ENCODE measurements around the gene FMOD. TPM values are rescaled to one million over a fixed set of nuclear protein-coding genes. Genes with fewer than 3 reads are reported as not detected.

The FMOD gene
- total and polyA plus RNA-seq, 4 donors: 159 to 353 (median 190) TPM

DNA sequence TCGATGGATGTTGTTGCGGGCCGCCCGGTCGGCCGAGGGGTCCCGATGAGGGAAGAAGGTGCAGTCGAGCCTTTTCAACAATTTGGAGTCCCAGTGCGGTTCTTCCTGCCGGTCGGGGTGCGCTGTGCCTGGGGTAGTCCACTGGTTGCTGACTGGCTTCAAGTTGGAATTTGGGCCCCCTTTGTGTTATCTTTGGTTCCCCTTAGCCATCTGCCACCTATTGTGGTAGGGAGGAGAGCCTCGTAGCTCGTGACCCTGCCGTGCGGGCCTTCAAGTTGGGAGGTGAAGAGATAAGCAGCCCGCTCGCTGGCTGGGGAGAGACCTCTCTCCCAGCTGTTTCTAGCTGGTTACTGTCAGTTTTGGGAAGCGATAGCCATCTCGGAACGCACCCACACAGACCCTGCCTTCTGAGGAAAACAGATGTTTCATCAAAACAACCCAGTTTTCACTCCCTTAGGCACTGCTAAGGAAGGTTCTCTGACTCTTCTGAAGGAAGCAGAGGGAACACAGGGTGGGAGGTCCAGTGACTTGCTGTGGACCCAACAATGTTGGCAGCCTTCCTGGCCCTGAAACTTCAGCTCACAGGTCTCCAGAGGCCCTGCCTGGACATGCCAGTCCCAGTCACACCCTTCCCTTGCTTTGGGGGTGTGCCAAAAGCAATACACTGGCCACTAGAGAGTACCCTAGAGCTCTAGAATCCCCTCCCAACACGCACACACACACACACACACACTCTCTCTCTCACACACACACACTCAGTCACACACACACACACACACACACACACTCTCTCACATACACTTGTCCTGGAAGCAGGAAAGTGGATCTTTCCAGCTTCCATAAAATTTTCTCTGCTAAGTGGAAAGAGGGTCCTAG, 44.6 kb downstream of the FMOD start:
- Histone ChIP-seq H3K27ac (ENCODE audit: low read depth in 1 of 2, low read length in 2 of 2) (peak overlapping the region; percentile 86 to 98), H3K4me3 (ENCODE audit: low read length in 2 of 2) (peak overlapping the region; percentile 66 to 81), H3K9me3 (ENCODE audit: control insufficient read depth, low read length) (no peaks in the 10 kb centered on the region), H3K4me1 (ENCODE audit: control insufficient read depth in 1 of 2, insufficient read depth in 2 of 2, low read length in 2 of 2) (peaks cover 0 to 3% of the 10 kb centered on the region in 2 donors), H3K27me3 (ENCODE audit: control insufficient read depth in 1 of 2, insufficient read depth in 2 of 2, low read length in 1 of 2) (no peaks in the 10 kb centered on the region), H3K36me3 (ENCODE audit: control insufficient read depth in 1 of 2, insufficient read depth in 2 of 2, low read length in 1 of 2) (peaks cover 0 to 2% of the 10 kb centered on the region in 2 donors)
- peak; percentile 68 for ATAC-seq (ENCODE audit: low FRiP score)
- peak; percentile 92 for DNase-seq
- 0 to 1% methylated on average over 22 of the region's 22 CpGs for WGBS, 2 donors
- intact Hi-C loops (cut with DNase I): loop anchor here (2.0 to 5.0 kb wide), 2 partner anchors 28 to 34 kb away; no protein-coding TSS in a partner anchor

- peak; percentile 65 for ATAC-seq (ENCODE audit: low FRiP score)
- peaks cover 0 to 3% of the 10 kb centered on the region in 2 donors for H3K4me1 ChIP-seq (ENCODE audit: control insufficient read depth in 1 of 2, insufficient read depth in 2 of 2, low read length in 2 of 2)
- no peak for DNase-seq
- no peaks in the 10 kb centered on the region for H3K9me3 ChIP-seq (ENCODE audit: control insufficient read depth, low read length)
- intact Hi-C loops (cut with DNase I): loop anchor here (2.0 to 5.0 kb wide), 2 partner anchors 27 to 33 kb away; no protein-coding TSS in a partner anchor
- no peaks in the 10 kb centered on the region for H3K27me3 ChIP-seq (ENCODE audit: control insufficient read depth in 1 of 2, insufficient read depth in 2 of 2, low read length in 1 of 2)
- peak overlapping the region; percentile 66 to 81 for H3K4me3 ChIP-seq (ENCODE audit: low read length in 2 of 2)
- H3K27ac ChIP-seq (ENCODE audit: low read depth in 1 of 2, low read length in 2 of 2): peak overlapping the region; percentile 86 to 98
- H3K36me3 ChIP-seq (ENCODE audit: control insufficient read depth in 1 of 2, insufficient read depth in 2 of 2, low read length in 1 of 2): peaks cover 0 to 2% of the 10 kb centered on the region in 2 donors
- 0% methylated on average over 21 of the region's 21 CpGs for WGBS, 2 donors
These were observed 45.2 kb downstream of the FMOD start for GRCh38 chr1:203305809-203306088.

- Histone ChIP-seq H3K9me3 (ENCODE audit: control insufficient read depth, low read length) (no peaks in the 10 kb centered on the region), H3K27me3 (ENCODE audit: control insufficient read depth in 1 of 2, insufficient read depth in 2 of 2, low read length in 1 of 2) (no peaks in the 10 kb centered on the region), H3K27ac (ENCODE audit: low read depth in 1 of 2, low read length in 2 of 2) (peak within 1 kb of the TSS; percentile 86 to 98), H3K4me3 (ENCODE audit: low read length in 2 of 2) (peak within 1 kb of the TSS; percentile 66 to 81), H3K4me1 (ENCODE audit: control insufficient read depth in 1 of 2, insufficient read depth in 2 of 2, low read length in 2 of 2) (peaks cover 0 to 3% of the 10 kb centered on the region in 2 donors), H3K36me3 (ENCODE audit: control insufficient read depth in 1 of 2, insufficient read depth in 2 of 2, low read length in 1 of 2) (no peaks in the 10 kb centered on the region)
- intact Hi-C loops (cut with DNase I): loop anchor here in 1 of 2 donors (5.0 kb wide), 1 partner anchor 33 kb away; no protein-coding TSS in a partner anchor
- DNase-seq (peak; percentile 96 to 98), ATAC-seq (ENCODE audit: low FRiP score) (peak; percentile 95)
- WGBS, 2 donors: 3 to 5% methylated on average over 62 to 79 of the region's 79 CpGs
These were observed 45.8 kb downstream of the FMOD start, which contains the start of gene BTG2 for GRCh38 chr1:203304919-203305808. TSS of gene BTG2 (plus strand) at chr1:203305519. CDS start at chr1:203305607, 88 bp downstream.

GRCh38 chr1:203304391-203304918, 46.5 kb downstream of the FMOD start:
- Histone ChIP-seq H3K9me3 (ENCODE audit: control insufficient read depth, low read length) (no peaks in the 10 kb centered on the region), H3K4me1 (ENCODE audit: control insufficient read depth in 1 of 2, insufficient read depth in 2 of 2, low read length in 2 of 2) (peaks cover 0 to 3% of the 10 kb centered on the region in 2 donors), H3K27me3 (ENCODE audit: control insufficient read depth in 1 of 2, insufficient read depth in 2 of 2, low read length in 1 of 2) (no peaks in the 10 kb centered on the region), H3K36me3 (ENCODE audit: control insufficient read depth in 1 of 2, insufficient read depth in 2 of 2, low read length in 1 of 2) (no peaks in the 10 kb centered on the region), H3K27ac (ENCODE audit: low read depth in 1 of 2, low read length in 2 of 2) (peak overlapping the region in 1 of 2 donors; percentile 95), H3K4me3 (ENCODE audit: low read length in 2 of 2) (no peak overlapping the region)
- 88 to 94% methylated on average over 9 of the region's 9 CpGs for WGBS, 2 donors
- intact Hi-C loops (cut with DNase I): no loop called here
- DNase-seq (peak in 1 of 2 donors; percentile 72), ATAC-seq (ENCODE audit: low FRiP score) (no peak)

GRCh38 chr1:203302894-203303293, 48.0 kb downstream of the FMOD start:
- intact Hi-C loops (cut with DNase I): no loop called here
- no peaks in the 10 kb centered on the region for H3K36me3 ChIP-seq (ENCODE audit: control insufficient read depth in 1 of 2, insufficient read depth in 2 of 2, low read length in 1 of 2)
- no peak overlapping the region for H3K4me3 ChIP-seq (ENCODE audit: low read length in 2 of 2)
- 86 to 96% methylated on average over 3 of the region's 3 CpGs for WGBS, 2 donors
- no peak overlapping the region for H3K27ac ChIP-seq (ENCODE audit: low read depth in 1 of 2, low read length in 2 of 2)
- ATAC-seq (ENCODE audit: low FRiP score): no peak
- DNase-seq: no peak
- no peaks in the 10 kb centered on the region for H3K27me3 ChIP-seq (ENCODE audit: control insufficient read depth in 1 of 2, insufficient read depth in 2 of 2, low read length in 1 of 2)
- H3K4me1 ChIP-seq (ENCODE audit: control insufficient read depth in 1 of 2, insufficient read depth in 2 of 2, low read length in 2 of 2): no peaks in the 10 kb centered on the region
- H3K9me3 ChIP-seq (ENCODE audit: control insufficient read depth, low read length): no peaks in the 10 kb centered on the region

GRCh38 chr1:203302456-203302855, 48.5 kb downstream of the FMOD start:
- ATAC-seq (ENCODE audit: low FRiP score): no peak
- no peaks in the 10 kb centered on the region for H3K9me3 ChIP-seq (ENCODE audit: control insufficient read depth, low read length)
- H3K27me3 ChIP-seq (ENCODE audit: control insufficient read depth in 1 of 2, insufficient read depth in 2 of 2, low read length in 1 of 2): no peaks in the 10 kb centered on the region
- no peaks in the 10 kb centered on the region for H3K36me3 ChIP-seq (ENCODE audit: control insufficient read depth in 1 of 2, insufficient read depth in 2 of 2, low read length in 1 of 2)
- peak in 1 of 2 donors; percentile 59 for DNase-seq
- H3K4me3 ChIP-seq (ENCODE audit: low read length in 2 of 2): no peak overlapping the region
- intact Hi-C loops (cut with DNase I): no loop called here
- no peak overlapping the region for H3K27ac ChIP-seq (ENCODE audit: low read depth in 1 of 2, low read length in 2 of 2)
- H3K4me1 ChIP-seq (ENCODE audit: control insufficient read depth in 1 of 2, insufficient read depth in 2 of 2, low read length in 2 of 2): no peaks in the 10 kb centered on the region
- 93% methylated on average over 5 to 7 of the region's 7 CpGs for WGBS, 2 donors

- no peaks in the 10 kb centered on the region for H3K4me1 ChIP-seq (ENCODE audit: control insufficient read depth in 1 of 2, insufficient read depth in 2 of 2, low read length in 2 of 2)
- DNase-seq (no peak), ATAC-seq (ENCODE audit: low FRiP score) (no peak)
- H3K36me3 ChIP-seq (ENCODE audit: control insufficient read depth in 1 of 2, insufficient read depth in 2 of 2, low read length in 1 of 2): no peaks in the 10 kb centered on the region
- H3K9me3 ChIP-seq (ENCODE audit: control insufficient read depth, low read length): no peaks in the 10 kb centered on the region
- no peak overlapping the region for H3K27ac ChIP-seq (ENCODE audit: low read depth in 1 of 2, low read length in 2 of 2)
- intact Hi-C loops (cut with DNase I): no loop called here
- H3K4me3 ChIP-seq (ENCODE audit: low read length in 2 of 2): no peak overlapping the region
- H3K27me3 ChIP-seq (ENCODE audit: control insufficient read depth in 1 of 2, insufficient read depth in 2 of 2, low read length in 1 of 2): no peaks in the 10 kb centered on the region
These were observed 49.6 kb downstream of the FMOD start for GRCh38 chr1:203301331-203301668.

DNA sequence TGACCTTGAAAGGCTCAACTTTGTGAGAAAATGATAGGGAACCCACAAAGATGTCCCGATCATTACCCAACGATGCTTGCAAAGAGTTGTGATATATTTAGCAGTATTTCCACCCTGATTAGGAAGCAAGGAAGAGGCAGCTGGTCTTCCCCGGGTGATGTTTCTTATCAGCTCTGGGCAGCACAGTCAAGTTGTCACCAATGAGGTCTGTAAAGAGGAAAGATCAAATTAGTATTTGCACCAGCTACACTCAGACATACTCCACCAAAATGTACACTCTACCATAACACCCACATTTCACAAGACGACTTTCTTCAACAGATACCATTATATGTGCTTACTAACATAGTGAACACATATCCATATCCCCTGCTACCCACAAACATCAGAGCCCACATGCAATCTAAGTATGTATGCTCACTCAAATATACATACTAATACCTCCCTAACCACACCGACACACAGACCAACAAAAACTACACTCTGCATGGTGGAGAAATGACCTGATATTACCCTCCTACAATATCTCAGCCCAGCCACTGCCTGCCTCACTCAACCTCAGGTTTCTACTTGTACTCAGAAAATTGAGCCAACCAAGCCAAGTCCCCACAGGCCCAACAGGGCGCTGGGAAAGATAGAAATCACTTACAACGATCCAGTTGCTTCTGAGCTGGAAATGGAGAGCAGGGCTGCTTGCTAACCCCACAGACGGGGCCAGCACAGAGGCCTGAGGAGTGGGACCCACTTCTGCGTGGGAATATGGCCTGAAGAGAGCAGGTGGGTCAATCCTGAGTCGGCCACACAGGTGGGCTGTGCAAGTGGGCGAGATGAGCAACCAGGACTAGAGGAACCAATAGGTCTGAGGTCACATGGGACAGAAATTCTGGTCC, 50.2 kb downstream of the FMOD start:
- Histone ChIP-seq H3K9me3 (ENCODE audit: control insufficient read depth, low read length) (no peaks in the 10 kb centered on the region), H3K36me3 (ENCODE audit: control insufficient read depth in 1 of 2, insufficient read depth in 2 of 2, low read length in 1 of 2) (no peaks in the 10 kb centered on the region), H3K27ac (ENCODE audit: low read depth in 1 of 2, low read length in 2 of 2) (no peak overlapping the region), H3K27me3 (ENCODE audit: control insufficient read depth in 1 of 2, insufficient read depth in 2 of 2, low read length in 1 of 2) (no peaks in the 10 kb centered on the region), H3K4me3 (ENCODE audit: low read length in 2 of 2) (no peak overlapping the region), H3K4me1 (ENCODE audit: control insufficient read depth in 1 of 2, insufficient read depth in 2 of 2, low read length in 2 of 2) (no peaks in the 10 kb centered on the region)
- peak in 1 of 2 donors; percentile 32 for DNase-seq
- ATAC-seq (ENCODE audit: low FRiP score): no peak
- 82 to 84% methylated on average over 11 of the region's 11 CpGs for WGBS, 2 donors
- intact Hi-C loops (cut with DNase I): no loop called here

All from aorta (tissue), 5 donors.